ENCODE data around the gene ASTN2. TPM values are rescaled to one million over a fixed set of nuclear protein-coding genes. Genes with fewer than 3 reads are reported as not detected.

The ASTN2 gene
- total RNA-seq, 2 donors from 2014 or later, result 113 to 153 TPM

- Histone ChIP-seq H3K27me3 (replicated peaks; ENCODE audit: insufficient read depth) (no peaks in the 10 kb centered on the region), H3K9me3 (no peaks in the 10 kb centered on the region), H3K4me1 (replicated peaks) (no peaks in the 10 kb centered on the region), H3K36me3 (no peaks in the 10 kb centered on the region), H3K27ac (no peak overlapping the region), H3K4me3 (no peak overlapping the region)
- TF ChIP-seq CTCF (IDR thresholded peaks at IDR 0.05) (no peak), POLR2A (IDR thresholded peaks at IDR 0.05) (no peak), POLR2AphosphoS5 (IDR thresholded peaks at IDR 0.05) (no peak)
- intact Hi-C loops (cut with DNase I), result no loop called here
- no peak for DNase-seq (ENCODE audit: low spot score)
These were observed 775.6 kb downstream of the ASTN2 start for GRCh38 chr9:116639251-116639741.

GRCh38 chr9:116635908-116636307 is 778.9 kb downstream of the ASTN2 start:
- H3K27ac ChIP-seq, result no peak overlapping the region
- DNase-seq (ENCODE audit: low spot score), result no peak
- 88% methylated on average over 2 of the region's 2 CpGs for WGBS
- H3K4me1 ChIP-seq (replicated peaks), result no peaks in the 10 kb centered on the region
- H3K4me3 ChIP-seq, result no peak overlapping the region
- TF ChIP-seq POLR2AphosphoS5 (IDR thresholded peaks at IDR 0.05), result no peak
- TF ChIP-seq POLR2A (IDR thresholded peaks at IDR 0.05), result no peak
- no peak for TF ChIP-seq CTCF (IDR thresholded peaks at IDR 0.05)
- no peaks in the 10 kb centered on the region for H3K27me3 ChIP-seq (replicated peaks; ENCODE audit: insufficient read depth)
- intact Hi-C loops (cut with DNase I), result no loop called here
- H3K9me3 ChIP-seq, result no peaks in the 10 kb centered on the region
- H3K36me3 ChIP-seq, result no peaks in the 10 kb centered on the region

- Histone ChIP-seq H3K36me3 (no peaks in the 10 kb centered on the region), H3K27ac (no peak overlapping the region), H3K9me3 (no peaks in the 10 kb centered on the region), H3K27me3 (replicated peaks; ENCODE audit: insufficient read depth) (no peaks in the 10 kb centered on the region), H3K4me1 (replicated peaks) (no peaks in the 10 kb centered on the region), H3K4me3 (no peak overlapping the region)
- intact Hi-C loops (cut with DNase I), result no loop called here
- no peak for DNase-seq (ENCODE audit: low spot score)
- no peak for TF ChIP-seq POLR2A (IDR thresholded peaks at IDR 0.05)
- no peak for TF ChIP-seq CTCF (IDR thresholded peaks at IDR 0.05)
- TF ChIP-seq POLR2AphosphoS5 (IDR thresholded peaks at IDR 0.05), result no peak
- WGBS, result 92% methylated on average over 6 of the region's 6 CpGs
These were observed 781.6 kb downstream of the ASTN2 start for GRCh38 chr9:116632990-116633838.

- intact Hi-C loops (cut with DNase I), result no loop called here
- Histone ChIP-seq H3K4me1 (replicated peaks) (no peaks in the 10 kb centered on the region), H3K4me3 (no peak overlapping the region), H3K36me3 (no peaks in the 10 kb centered on the region), H3K27ac (no peak overlapping the region), H3K27me3 (replicated peaks; ENCODE audit: insufficient read depth) (no peaks in the 10 kb centered on the region), H3K9me3 (no peaks in the 10 kb centered on the region)
- 58% methylated on average over 3 of the region's 3 CpGs for WGBS
- DNase-seq (ENCODE audit: low spot score), result no peak
- no peak for TF ChIP-seq POLR2AphosphoS5 (IDR thresholded peaks at IDR 0.05)
- TF ChIP-seq POLR2A (IDR thresholded peaks at IDR 0.05), result no peak
- TF ChIP-seq CTCF (IDR thresholded peaks at IDR 0.05), result no peak
These were observed 785.2 kb downstream of the ASTN2 start for GRCh38 chr9:116629634-116630033.

- intact Hi-C loops (cut with DNase I), result no loop called here
- WGBS, result 81% methylated on average over 4 of the region's 4 CpGs
- Histone ChIP-seq H3K4me1 (replicated peaks) (no peaks in the 10 kb centered on the region), H3K36me3 (no peaks in the 10 kb centered on the region), H3K4me3 (no peak overlapping the region), H3K27me3 (replicated peaks; ENCODE audit: insufficient read depth) (no peaks in the 10 kb centered on the region), H3K9me3 (no peaks in the 10 kb centered on the region), H3K27ac (no peak overlapping the region)
- TF ChIP-seq POLR2A (IDR thresholded peaks at IDR 0.05) (no peak), CTCF (IDR thresholded peaks at IDR 0.05) (no peak), POLR2AphosphoS5 (IDR thresholded peaks at IDR 0.05) (no peak)
- DNase-seq (ENCODE audit: low spot score), result no peak
These were observed 786.1 kb downstream of the ASTN2 start for GRCh38 chr9:116628716-116629115.

Measured in prostate gland (tissue), 2 donors.